ENCODE measurements around the gene ATAD3B.
"Not testable (repeated sequence)": the region's sequence is repeated elsewhere in the genome, so short reads cannot be mapped to it uniquely, and the experiment has no call there.

Gene ATAD3B

DNA sequence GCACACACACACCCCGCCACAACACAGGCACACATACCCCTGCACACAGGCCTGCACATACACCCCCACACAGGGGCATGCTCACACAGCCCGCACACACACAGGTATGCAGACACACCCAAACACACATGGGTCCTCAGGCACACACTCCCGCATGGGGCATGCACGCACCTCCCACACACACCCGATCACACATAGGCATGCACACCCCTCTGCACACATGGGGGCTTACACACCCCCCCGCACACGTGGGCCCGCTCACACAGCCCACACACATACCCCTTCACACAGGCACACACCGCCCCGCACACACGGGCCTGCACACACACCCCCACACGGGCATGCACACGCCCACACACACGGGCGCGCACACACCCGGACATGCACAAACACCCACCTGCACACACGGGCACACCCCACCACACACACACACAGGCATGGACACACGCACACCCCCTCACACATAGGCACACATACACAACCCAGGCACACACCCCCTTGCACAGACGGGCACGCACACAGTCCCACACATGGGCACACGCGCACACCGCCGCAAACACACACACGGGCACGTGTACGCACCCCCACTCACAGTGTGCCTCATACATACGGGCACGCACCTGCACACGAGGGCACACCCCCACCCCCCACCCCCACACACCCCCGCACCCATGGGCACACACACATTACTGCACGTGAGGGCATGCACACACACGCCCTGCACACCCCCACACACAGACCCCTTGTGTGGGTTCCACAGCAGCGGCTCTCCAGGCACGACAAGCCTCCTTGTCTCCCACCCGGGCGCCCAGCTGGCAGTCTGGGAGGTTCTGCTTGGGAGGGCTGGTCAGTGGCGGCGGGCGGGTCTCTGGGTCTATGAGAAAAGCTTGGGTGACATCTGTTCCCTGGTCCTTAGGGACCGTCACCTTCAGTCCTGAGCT is 8.3 kb downstream of the ATAD3B start:
- DNase-seq (ENCODE audit: low read depth): no peak

DNA sequence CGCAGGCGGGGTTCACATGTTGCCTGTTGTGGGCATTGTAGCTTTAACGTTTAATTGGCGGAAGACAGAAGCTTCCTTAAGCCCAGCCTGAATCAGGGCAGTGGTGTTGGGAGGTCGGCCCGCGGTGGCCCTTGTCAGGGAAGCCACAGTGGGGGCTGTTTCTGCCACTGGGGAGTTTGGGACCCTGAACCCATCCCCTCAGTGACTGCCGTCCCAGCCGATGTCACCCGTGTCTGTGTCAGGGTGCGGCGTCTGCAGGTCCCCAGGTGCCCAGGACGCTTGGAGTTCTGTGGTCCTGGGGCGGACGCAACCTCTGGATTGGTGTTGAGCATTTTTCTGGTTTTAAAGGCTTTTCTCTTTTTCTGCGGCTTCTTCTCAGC is 8.9 kb downstream of the ATAD3B start:
- DNase-seq (ENCODE audit: low read depth): not testable (repeated sequence)

DNA sequence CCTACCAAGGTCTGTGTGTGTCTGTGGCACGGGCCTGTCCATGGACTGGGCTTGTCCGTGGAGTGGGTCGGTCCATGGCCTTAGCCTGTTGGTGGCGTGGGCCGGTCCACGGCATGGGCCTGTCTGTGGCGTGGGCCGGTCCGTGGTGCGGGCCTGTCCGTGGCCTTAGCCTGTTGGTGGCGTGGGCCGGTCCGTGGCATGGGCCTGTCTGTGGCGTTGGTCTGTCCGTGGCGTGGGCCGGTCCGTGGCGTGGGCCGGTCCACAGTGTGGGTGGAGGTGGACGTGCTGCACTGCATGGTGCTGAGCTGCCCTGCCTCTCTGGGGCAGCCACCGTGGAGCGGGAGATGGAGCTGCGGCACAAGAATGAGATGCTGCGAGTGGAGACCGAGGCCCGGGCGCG is 10.2 kb downstream of the ATAD3B start:
- not testable (repeated sequence) for DNase-seq (ENCODE audit: low read depth)

DNA sequence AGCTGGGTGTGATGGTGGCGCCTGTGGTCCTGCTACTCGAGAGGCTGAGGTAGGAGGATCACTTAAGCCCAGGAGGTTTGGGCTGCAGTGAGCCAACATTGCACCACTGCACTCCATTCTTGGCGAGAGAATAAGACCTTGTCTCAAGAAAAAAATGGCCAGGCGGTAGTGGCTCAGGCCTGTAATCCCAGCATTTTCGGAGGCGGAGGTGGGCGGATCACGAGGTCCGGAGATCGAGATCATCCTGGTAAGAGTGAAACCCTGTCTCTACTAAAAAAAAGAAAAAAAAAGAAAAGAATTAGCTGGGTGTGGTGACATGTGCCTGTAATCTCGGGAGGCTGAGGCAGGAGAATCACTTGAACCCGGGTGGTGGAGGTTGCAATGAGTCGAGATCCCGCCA is 11.3 kb downstream of the ATAD3B start:
- DNase-seq (ENCODE audit: low read depth): no peak

DNA sequence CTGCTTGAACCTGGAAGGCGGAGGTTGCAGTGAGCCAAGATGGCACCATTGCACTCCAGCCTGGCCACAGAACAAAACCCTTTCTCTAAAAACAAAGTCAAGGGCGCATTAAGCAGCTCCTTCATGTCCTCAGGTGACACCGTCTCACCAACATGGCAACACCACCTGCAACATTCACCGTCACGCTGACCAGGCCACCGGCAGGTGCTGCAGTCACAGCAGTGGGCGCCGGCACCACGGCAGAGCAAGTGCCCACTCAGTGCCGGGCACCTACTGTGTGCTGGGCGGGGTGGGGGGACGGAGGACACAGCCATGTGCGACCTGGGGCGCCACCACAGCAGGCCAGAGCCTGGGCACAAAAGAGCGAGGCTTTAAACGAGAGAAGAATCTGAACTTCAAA is 12.1 kb downstream of the ATAD3B start:
- DNase-seq (ENCODE audit: low read depth): no peak

DNA sequence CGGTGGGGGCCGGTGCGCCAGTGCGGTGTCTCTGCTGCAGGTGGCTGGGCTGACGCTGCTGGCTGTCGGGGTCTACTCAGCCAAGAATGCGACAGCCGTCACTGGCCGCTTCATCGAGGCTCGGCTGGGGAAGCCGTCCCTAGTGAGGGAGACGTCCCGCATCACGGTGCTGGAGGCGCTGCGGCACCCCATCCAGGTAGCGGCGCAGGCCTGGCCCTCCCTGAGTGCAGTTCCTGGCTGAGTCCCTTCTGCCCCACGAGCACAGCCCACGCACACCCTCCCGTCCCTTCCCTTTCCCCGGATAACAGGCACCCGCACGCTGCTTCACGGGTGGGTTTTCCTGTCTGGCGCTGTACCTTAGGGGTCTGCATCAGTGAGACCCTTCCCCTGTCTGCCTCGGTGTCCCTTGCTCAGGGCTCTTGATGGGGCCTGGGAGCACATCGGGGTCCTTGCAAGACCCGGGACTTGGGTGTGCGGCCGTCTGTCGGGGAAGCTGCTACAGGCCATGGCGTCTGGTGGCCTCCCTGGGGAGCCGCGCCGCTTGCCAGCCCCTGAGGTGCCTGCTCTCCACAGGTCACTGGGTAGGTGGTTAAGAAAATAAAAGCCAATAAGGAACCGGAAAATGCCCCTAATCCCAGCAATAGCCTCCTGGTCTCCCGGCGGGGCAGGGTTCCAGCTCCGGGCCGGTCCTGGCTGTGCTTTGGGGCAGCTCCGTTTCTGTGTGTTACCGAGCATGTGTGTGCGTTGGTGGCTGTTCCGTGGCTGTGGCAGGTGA is 13.6 kb downstream of the ATAD3B start:
- DNase-seq (ENCODE audit: low read depth): not testable (repeated sequence)

DNA sequence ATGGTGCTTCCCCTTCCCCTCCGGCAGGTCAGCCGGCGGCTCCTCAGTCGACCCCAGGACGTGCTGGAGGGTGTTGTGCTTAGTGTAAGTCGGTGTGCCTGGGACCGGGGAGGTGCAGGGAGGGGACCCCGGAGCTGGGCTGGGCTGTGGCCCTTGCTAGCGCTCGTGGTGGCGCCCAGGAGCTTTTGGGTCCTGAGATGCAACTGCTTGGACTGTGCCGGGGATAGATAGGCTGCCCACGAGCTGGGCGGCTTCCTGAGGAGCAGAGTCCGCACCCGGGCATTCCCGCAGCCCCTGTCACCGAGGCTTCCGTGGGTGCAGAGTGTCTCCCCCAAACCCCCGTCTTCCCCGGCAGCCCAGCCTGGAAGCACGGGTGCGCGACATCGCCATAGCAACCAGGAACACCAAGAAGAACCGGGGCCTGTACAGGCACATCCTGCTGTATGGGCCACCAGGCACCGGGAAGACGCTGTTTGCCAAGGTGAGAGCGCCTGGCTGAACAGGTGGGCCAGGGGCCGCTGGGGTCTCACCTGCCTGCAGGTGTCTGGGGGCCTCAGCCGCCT is 14.3 kb downstream of the ATAD3B start:
- not testable (repeated sequence) for DNase-seq (ENCODE audit: low read depth)

DNA sequence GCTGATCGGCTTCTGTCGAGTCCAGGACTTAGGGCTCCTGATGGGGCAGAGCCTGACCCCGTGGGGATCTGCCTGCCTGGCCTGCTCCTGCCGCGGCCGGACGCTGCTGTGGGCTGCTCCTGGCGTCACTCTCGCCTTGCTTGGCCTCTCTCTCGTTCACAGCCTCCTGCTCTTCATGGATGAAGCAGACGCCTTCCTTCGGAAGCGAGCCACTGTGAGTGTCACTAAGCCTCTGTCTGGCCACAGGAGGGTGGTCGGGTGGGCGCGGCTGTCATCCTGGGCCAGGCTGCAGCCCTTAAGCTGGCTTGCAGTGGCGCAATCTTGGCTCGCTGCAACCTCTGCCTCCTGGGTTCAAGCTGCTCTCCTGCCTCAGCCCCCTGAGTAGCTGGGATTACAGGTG is 16.1 kb downstream of the ATAD3B start:
- no peak for DNase-seq (ENCODE audit: low read depth)

DNA sequence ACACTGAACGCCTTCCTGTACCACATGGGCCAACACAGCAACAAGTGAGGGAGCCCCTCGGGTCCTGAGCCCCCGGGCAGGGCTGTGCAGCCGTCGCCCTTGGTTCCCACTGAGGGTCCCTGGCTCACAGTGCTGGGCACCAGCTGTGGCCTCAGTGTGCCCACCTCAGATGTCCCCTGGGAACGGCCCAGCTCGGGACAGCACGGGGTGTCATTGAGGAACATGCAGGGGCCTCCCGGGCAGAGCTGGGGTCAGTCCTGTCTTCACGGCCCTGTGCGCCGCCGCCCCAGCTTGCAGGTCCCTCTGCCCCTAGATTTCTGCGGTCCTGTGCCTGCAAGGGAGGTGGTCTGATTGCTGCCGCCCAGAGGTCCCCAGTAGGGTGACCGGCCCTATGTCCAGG is 17.7 kb downstream of the ATAD3B start:
- no peak for DNase-seq (ENCODE audit: low read depth)

DNA sequence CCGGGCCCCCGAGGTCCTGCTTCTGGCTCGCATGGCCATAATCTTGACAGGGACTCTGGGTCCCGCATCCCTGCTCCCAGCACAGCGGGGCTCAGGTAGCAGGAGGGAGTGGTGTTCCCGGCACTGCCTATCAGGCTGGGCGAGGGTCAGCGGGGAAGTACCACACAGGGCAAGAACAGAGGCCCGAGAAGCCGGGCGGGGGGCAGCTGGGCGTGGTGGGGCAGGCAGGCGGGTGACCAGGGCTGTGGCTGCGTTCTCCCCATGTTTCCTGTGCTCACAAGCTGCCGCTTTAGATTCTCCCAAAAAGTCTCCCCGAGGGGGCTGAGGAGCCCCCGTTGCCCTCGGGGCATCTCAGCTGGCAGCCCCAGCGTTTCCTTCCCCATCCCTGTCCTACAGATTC is 18.3 kb downstream of the ATAD3B start:
- no peak for DNase-seq (ENCODE audit: low read depth)

DNA sequence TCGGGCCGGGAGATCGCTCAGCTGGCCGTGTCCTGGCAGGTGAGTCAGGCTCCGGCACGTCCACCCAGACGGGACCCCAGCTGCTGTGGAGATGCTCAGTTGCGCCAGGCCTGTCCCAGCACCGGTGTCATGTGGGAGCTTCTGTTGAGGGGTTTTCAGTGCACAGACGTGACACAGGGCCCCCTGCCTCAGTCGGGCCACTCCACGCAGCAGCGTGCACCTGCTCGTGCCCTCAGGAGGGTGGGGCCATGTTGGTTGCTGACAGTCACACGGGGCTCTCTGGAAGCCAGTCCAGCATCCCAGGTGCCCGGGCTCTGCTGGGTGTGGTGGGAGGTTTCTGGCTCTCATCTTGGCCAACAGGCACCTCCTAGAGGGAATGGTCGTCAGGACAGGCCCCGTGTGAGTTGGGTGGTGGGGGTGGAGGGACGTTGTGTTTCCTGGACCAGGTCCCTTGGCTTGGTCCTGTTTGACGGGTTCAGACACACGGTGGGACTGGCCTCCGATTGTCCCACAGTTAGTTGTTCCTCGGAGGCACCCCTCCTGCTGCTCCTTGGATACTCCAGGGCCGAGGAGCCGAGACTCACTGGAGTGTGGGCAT is 19.2 kb downstream of the ATAD3B start:
- DNase-seq (ENCODE audit: low read depth): no peak

DNA sequence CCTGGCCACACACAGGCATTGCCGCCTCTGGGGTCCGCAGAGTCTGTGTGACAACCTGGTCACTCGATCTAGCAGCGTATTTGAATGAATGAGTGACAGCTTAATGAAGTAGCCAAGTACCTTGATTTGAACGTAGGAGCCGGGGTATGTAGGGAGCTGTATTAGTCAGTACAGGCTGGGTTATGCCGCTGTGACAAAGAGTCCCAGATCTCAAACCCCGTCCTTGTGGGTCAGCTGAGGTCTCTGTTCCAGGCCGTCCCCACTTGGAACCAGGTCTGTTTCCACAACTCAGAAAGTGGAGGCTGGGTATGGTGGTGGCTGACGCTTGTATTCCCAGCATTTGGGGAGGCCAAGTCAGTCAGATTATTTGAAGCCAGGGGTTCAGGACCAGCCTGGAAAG is 20.0 kb downstream of the ATAD3B start:
- no peak for DNase-seq (ENCODE audit: low read depth)

DNA sequence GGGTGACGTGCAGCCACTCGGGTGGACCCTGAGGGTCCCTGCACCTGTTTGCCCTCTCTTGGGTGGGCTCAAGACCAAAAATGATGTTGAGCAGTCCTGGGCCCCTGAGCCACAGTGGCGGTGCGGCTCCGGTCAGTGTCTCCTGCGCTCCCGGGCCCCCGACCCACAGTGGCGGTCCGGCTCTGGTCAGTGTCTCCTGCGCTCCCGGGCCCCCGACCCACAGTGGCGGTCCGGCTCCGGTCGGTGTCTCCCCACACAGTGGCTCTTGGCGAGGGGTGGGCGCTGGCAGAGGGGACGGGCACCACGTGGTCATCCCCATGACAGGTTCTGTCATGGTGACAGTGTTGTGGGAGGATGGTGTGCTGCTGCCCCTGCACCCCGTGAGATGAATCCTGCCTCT is 22.7 kb downstream of the ATAD3B start:
- DNase-seq (ENCODE audit: low read depth): not testable (repeated sequence)

DNA sequence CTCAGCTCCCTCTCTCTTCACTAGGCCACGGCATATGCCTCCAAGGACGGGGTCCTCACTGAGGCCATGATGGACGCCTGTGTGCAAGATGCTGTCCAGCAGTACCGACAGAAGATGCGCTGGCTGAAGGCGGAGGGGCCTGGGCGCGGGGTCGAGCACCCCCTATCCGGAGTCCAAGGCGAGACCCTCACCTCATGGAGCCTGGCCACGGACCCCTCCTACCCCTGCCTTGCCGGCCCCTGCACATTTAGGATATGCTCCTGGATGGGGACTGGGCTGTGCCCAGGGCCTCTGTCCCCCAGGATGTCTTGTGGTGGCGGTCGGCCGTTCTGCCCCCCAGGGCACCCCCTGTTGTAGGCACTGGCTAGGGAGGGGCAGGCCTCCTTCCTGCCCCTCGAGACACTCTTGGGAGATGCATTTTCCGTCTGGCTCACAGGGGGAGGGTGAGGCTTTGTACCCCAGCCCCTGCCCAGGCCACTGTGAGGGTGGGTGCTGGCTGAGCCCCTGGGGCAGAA is 24.0 kb downstream of the ATAD3B start:
- not testable (repeated sequence) for DNase-seq (ENCODE audit: low read depth)

DNA sequence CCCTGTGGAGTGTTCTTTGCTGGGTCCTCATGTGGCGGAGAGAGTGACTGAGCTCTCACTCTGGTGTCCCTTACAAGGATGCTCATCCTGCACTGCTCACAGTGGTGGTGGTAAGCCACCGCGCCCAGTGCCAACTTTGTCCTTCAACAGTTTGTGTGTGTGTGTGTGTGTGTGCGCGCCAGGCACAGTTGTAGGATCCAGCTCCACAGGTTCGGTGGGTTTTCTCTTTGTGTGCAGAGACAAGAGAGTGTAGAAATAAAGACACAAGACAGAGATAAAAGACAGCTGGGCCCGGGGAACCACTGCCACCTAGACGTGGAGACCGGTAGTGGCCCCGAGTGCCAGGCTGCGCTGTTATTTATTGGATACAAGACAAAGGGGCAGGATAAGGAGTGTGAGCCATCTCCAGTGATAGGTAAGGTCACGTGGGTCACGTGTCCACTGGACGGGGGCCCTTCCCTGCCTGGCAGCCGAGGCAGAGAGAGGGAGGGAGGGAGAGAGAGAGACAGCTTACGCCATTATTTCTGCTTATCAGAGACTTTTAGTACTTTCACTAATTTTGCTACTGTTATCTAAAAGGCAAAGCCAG is 33.3 kb downstream of the ATAD3B start:
- DNase-seq (ENCODE audit: low read depth): peak; percentile 56

DNA sequence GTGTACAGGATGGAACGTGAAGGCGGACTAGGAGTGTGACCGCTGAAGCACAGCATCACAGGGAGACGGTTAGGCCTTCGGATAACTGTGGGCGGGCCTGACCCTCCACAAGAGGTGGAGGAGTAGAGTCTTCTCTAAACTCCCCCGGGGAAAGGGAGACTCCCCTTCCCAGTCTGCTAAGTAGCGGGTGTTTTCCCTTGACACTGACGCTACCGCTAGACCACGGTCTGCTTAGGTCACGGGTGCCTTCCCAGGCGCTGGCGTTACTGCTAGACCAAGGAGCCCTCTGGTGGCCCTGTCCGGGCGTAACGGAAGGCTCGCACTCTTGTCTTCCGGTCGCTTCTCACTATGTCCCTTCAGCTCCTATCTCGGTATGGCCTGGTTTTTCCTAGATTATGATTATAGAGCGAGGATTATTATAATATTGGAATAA is 33.8 kb downstream of the ATAD3B start:
- not testable (repeated sequence) for DNase-seq (ENCODE audit: low read depth)

DNA sequence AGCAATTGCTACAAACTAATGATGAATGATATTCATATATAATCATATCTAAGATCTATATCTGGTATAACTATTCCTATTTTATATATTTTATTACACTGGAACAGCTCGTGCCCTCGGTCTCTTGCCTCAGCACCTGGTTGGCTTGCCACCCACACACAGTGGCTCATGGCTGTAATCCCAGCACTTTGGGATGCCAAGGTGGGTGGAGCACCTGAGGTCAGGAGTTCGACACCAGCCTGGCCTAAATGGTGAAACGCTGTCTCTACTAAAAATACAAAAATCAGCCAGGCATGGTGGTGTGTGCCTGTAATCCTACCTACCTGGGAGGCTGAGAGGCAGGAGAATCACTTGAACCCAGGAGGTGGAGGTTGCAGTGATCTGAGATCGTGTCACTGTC is 34.2 kb downstream of the ATAD3B start:
- not testable (repeated sequence) for DNase-seq (ENCODE audit: low read depth)

DNA sequence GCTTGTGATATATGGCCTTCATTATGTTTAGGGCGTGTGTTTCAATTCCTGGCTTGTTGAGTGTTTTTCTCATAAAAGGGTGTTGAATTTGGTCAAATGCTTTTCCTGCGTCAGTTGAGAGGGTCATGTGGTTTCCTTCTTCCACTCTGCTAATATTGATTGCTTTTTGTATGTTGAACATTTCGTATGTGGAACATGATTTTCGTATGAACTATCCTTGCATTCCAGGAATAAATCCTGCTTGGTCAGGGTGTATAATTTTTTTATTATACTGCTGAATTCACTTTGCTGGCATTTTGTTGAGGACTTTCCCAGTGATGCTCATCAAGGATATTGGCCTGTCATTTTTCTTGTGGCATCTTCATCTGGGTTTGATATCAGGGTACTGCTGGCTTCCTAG is 35.7 kb downstream of the ATAD3B start:
- DNase-seq (ENCODE audit: low read depth): no peak

DNA sequence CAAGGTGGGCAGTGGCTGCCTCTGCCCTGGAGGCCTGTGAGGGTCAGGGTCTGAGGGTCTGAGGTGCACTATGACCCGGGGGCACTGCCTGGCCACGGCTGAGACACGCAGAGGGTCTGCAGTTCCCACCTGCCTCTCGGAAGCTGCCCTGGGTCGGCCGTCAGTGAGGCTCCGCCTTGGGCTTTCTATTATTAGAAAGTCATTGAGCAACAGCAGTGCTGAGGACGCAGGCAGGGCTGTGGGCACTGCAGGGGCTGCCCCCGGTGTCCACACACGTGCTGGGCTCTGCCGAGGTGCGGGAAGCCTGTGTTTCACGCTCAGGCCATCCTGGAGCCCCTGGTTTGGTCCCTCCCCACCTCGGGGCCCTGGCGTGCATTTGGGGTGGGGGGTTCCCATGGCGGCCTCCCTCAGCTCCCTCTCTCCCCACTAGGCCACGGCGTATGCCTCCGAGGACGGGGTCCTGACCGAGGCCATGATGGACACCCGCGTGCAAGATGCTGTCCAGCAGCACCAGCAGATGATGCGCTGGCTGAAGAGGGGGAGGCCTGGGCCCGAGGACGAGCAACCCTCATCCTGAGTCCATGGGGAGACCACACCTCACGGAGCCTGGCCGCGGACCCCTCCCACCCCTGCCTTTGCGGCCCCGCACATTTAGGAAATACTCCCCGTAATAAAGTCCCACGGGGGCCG is 37.4 kb downstream of the ATAD3B start:
- not testable (repeated sequence) for DNase-seq (ENCODE audit: low read depth)

DNA sequence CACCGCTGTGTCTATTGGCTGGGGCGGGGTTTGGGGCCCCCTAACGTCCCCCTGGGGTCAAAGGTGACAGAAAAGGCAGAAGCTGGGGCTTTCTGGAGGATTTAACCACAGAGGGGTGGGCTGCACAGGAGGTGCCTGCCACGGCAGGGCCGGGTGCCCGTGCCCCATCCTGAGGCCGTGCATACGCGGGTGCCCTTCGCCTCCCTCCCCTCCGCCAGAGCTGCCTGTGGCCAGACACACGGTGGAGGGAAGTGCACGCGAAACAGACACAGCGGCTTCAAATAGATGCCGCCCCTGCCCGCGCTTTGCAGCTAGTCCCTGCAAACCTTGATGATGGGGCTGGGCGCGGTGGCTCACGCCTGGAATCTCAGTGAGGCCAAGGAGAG is 37.9 kb downstream of the ATAD3B start:
- DNase-seq (ENCODE audit: low read depth): not testable (repeated sequence)

DNA sequence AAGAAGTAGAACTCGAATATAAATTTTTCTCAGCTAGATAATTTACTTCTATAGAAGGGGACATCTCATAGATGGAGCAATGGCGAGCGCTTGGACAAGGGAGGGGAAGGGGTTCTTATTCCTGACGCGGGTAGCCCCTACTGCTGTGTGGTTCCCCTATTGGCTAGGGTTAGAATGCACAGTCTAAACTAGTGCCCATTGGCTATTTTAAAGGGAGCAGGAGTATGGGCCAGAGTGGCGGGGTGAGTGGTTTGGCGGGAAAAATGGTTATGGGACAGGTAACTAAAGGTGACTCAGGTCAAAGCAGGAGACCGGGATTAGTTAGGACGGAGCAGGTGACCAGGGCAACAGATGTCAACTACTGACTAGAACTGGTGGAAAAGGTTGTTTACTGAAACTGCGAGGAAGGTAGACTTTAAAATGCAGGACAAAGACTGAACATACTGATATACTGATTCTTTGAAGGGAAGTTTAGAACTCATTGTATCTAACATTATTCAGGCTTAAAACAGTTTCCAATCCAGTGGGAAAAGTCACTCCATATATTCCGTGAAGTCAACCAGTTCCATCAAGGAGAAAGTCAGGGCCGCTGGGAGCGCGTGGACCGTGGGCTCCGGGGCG is 39.5 kb downstream of the ATAD3B start:
- DNase-seq (ENCODE audit: low read depth): no peak

Measured in T follicular helper cell (primary cell).